ENCODE measurements around the gene ATF6.

DNA sequence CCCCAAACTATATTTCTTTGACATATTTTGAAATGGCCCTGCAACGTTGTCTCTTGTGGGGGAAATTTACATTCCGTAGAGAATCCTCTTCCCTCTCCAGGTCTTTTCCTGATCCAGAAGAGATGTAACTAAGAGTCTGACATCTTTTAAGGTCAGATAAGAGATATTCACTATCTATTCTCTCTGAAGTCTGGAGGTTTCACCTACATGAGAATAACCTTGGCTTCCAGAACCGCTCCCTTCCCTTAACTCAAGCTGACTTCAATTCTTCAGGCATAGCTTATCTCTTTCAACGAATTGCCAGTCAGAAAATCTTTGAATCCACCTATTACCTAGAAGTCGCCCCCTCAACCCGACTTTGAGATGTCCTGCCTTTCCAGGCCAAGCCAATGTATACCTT lies 34.9 kb upstream of the ATF6 start:
- TF ChIP-seq, protein P1, sequence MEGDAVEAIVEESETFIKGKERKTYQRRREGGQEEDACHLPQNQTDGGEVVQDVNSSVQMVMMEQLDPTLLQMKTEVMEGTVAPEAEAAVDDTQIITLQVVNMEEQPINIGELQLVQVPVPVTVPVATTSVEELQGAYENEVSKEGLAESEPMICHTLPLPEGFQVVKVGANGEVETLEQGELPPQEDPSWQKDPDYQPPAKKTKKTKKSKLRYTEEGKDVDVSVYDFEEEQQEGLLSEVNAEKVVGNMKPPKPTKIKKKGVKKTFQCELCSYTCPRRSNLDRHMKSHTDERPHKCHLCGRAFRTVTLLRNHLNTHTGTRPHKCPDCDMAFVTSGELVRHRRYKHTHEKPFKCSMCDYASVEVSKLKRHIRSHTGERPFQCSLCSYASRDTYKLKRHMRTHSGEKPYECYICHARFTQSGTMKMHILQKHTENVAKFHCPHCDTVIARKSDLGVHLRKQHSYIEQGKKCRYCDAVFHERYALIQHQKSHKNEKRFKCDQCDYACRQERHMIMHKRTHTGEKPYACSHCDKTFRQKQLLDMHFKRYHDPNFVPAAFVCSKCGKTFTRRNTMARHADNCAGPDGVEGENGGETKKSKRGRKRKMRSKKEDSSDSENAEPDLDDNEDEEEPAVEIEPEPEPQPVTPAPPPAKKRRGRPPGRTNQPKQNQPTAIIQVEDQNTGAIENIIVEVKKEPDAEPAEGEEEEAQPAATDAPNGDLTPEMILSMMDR (conservative IDR thresholded peaks at IDR 0.05; ENCODE audit: low read length), result no peak
- TF ChIP-seq EZH2phosphoT487 (IDR thresholded peaks at IDR 0.05; ENCODE audit: borderline replicate concordance, low read depth, low read length), result no peak
